Stromal cell of bone marrow (primary cell): Measurements from ENCODE around the gene MYOD1.

Experiments used
- DNase-seq: peaks from one replicate; pipeline ENCODE4 v3.0.0-alpha.2; 2012; ENCODE audit warnings: low read depth

Gene MYOD1

DNA sequence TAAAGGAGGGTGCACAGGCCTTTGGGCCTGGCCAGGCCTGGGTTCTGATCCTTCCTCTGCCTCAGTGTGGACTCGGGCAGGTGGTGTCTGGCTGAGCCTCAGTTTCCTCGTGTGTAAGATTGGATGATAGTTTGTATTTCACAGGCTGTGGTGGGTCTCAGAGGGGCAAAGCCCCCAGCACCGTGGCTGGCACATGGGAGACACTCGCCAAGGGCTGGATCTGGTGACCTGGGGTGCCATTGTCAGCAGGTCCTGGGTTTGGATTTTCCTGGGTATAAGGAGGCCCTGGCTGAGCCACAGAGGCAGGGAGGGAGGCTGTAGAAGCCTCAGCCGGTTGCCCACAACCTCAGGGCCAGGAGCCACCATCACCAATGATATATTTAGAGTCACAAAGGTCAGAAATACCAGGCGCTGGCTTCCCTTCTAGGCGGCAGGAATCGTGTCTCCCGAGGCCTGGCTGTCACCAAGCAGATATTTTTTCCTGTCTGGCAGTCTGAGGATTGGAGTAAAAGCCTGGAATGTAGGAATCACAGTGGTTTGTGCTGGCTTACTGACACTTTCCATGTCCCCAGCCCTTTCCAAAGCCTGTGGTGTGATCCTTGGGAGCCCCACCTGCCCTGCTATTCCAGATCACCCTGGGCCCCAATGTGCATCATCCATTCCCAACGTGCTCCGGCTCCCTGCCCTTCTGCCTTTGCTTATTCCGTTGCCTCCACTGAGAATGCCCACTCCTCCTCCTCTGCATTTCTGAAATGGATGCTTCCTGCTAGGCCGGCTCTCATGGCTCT is 30.8 kb downstream of the MYOD1 start:
- no peak for DNase-seq

DNA sequence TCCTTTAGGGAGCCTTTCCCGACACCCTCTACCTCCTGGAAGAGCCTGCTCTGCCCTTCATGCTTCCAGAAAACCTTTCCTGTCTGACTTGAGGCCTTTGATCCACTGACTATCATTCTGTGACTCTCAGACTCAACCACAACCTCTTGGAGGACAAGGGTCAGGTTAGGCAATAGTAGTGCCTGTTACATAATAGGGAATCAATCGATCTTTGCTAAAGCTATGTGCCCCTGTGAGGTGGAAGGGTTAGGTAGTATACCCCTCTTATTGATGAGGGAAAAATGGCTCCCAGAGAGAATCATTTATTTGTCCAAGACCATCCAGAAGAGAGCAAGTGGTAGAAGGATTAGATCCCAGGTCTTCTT is 31.4 kb downstream of the MYOD1 start:
- no peak for DNase-seq

GRCh38 chr11:17751558-17751957 is 32.2 kb downstream of the MYOD1 start:
- DNase-seq = no peak

DNA sequence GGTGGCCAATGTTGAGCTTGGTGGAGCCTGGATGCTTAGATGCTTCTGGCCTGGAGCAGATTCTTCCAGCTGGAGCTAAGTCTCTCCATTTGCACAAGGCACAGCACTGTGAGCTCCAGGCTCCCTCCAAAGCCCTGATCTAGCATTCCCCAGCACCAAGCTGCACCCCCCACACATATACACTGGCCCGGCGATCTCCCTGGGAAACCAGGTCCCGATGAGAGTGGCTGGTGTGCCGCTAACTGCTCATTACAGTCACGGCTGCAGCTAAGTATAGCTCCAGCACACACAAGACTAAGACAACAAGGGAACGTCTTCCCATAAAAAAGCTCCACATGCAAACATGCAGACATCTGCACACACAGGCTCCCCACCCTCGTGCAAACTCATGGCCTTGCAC is 32.8 kb downstream of the MYOD1 start:
- DNase-seq = no peak

- DNase-seq = no peak
These were observed 33.8 kb downstream of the MYOD1 start for GRCh38 chr11:17753153-17753552.

- DNase-seq = no peak
These were observed 34.3 kb downstream of the MYOD1 start for GRCh38 chr11:17753641-17754040.

DNA sequence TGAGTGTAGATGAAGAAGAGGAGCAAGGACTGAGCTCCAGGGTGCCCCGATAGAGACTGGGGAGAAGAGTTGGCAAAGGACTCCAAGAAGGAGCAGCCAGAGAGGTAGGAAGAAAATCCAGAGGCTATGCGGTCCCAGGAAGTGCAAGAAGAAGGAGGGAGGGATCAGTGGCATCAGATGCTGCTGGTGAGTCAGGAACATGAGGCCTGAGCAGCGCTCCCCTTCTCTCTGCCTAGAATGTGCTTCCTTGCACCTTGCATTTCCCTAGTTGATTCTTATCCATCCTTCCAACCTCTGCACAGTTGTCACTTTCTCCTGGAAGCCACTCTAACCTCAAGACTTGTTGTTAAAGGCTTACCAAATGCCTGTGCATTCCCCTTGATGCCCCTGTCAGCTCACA is 36.5 kb downstream of the MYOD1 start:
- DNase-seq = no peak

GRCh38 chr11:17760102-17761029 is 41.0 kb downstream of the MYOD1 start:
- DNase-seq = no peak

DNA sequence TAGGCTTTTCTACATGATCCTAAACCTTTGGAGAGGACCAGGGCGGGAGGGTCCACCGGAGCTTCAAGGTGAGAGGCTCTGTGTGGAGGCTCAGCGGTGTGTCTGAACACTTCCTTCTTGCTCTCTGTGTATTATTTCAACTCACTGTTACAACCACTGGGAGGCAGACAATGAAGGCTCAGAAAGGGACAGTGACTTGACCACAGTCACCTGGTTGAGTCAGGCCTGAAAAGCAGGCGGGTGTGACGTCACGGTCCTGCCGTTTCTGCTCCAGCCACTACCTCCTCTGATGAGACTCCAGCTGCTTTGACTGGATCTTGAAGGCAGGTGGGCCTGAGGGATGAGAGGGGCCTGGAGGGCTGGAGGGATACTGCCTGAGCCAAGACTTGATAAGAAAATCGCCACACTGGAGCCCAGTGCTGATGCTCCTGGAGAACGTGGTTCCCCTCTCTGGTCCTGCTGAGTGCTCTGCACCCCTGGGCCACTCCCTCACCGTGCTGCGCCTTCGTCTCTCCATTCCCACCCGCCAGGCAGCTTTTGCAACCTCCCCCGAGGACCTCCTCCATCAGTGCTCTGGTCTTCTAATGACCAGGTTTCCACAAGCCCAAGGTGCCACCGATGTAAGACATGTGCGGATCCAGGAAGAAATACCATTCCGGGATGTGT is 43.1 kb downstream of the MYOD1 start:
- no peak for DNase-seq

DNA sequence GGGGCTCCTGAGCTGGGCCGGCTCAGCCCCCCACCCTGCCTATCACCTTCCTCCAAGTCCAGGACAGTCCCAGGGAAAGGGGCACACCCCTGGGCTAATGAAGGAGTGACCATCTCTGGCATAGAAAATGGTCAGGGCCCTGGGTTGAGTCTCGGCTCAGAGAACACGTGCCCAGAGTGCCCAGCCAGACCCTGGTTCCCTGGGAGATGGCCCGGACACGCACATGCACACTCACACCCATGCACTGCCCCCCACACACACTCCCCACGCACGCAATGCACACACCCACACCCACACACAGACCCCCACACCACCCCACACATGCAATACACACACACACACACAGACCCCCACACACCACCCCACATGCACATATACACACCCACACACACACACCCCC is 43.9 kb downstream of the MYOD1 start:
- DNase-seq = no peak

GRCh38 chr11:17763703-17764102 is 44.3 kb downstream of the MYOD1 start:
- DNase-seq = no peak

DNA sequence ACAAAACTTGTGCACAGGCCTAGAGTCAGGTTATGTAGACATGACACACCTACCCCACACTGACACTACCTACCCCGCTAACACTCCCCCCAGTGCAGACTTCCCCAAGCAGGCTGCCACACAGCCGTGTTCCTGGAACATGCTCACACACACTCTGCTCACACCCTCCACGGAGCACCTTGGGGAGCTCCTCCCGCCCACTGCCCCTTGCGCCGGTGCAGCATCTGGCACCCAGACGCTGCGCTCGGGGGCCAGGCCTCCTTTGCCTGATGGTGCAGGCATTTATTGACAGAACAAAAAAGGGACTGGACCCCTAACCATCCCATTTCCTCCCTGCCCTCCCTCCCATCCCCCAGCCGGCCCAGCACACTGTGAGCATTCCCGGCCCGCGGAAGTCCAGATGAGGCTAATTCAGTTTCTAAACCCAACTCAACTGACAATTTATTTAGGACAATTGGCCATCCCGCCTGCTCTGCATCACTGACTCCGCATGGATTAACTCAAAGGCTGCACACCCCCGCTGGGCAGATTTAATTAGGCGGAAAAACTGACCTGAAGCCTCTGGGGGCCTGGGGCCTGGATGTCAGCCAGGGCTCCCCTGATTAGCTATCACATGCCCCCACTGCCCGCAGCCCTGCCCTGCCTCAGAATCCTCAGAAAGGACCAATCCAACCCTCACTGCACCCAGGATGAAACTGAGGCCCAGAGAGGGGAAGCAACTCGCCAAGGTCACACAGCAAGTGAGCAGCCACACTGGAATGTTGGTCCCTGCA is 45.3 kb downstream of the MYOD1 start:
- DNase-seq = no peak

- DNase-seq = no peak
These were observed 46.1 kb downstream of the MYOD1 start for GRCh38 chr11:17765356-17766072.

DNA sequence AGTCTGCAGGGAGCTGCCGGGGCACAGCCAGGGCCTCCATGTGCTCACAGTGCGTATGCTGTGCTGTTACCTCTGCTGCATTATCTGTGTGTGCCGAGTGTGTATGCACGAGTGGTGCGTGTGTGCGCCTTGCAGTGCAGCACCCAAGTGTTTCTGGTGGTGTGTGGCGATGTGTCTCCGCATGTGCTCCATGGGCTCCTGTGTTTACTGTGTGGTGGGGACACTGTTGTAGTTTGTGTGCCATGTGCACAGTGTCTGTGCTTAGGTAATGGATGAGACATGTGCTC is 46.6 kb downstream of the MYOD1 start:
- DNase-seq = no peak

- DNase-seq = no peak
These were observed 47.2 kb downstream of the MYOD1 start for GRCh38 chr11:17766590-17766989.

GRCh38 chr11:17767301-17767885 is 48.0 kb downstream of the MYOD1 start:
- DNase-seq = no peak

DNA sequence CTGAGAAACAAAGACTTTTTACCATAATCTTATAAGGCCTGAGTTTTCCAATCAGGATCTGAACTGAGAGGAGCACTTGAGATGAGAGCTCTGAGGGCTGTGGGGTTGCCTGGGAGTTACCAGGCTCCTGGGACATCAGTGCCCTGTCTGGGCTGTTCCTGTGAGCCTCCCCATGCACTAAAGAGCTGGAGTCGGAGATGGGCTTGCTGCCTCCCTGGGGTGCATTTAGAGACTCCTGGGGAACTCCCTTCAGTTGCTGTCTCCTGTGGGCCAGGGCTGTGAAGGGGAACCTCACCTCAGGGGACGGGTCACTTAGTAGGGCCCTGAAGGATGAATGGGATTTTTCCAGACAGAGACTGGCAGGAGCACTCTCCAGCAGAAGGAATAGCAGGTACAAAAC is 48.5 kb downstream of the MYOD1 start:
- DNase-seq = no peak

- no peak for DNase-seq
These were observed 49.2 kb downstream of the MYOD1 start for GRCh38 chr11:17768547-17768946.

DNA sequence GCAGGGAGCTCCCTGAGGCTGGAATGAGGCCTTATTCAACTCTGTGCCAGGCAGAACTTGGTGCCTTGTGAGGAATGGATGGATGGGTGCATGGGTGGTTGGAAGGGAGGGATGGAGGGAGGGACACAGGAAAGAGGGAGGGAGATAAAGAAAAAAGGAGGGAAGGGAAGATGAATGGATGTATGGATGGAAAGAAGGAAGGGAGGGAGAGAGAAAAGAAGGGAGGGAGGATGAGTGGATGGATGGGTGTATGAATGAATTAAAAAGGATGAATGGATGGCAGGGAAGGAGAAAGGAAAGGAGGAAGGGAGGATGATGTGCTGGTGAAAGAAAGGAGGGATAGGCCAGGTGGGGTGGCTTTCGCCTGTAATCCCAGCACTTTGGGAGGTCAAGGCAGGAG is 49.8 kb downstream of the MYOD1 start:
- DNase-seq = no peak

- DNase-seq = no peak
These were observed 50.8 kb downstream of the MYOD1 start for GRCh38 chr11:17770048-17770652.

- peak; percentile 7 for DNase-seq
These were observed 51.5 kb downstream of the MYOD1 start for GRCh38 chr11:17770917-17771316.
